ENCODE results near the gene TRIM37. TPM values are rescaled to one million over a fixed set of nuclear protein-coding genes. Genes with fewer than 3 reads are reported as not detected.

Gene TRIM37
- total RNA-seq, 1 donor = 26.0 TPM

DNA sequence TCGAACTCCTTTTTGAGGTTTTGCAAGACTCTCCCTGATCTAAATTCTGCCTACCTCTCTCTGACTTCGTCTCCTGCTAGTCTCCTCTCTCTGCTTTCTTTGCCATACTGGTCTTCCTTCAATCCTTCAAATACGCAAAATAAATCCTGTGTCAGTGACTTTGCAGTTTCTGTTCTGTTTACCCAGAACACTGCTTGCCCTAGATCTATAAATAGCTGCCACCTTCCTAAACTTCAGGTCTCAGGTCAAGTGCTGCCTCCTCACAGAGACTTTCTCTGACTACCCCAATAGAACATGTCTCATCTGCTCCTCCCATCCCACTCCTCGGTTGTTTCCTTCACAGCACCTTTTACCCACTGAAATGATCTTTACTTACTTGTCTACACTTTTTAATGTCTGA, 78.9 kb downstream of the TRIM37 start:
- Histone ChIP-seq H3K9me3 (ENCODE audit: low read depth, low read length) (no peaks in the 10 kb centered on the region), H3K27me3 (ENCODE audit: insufficient read depth, low read length) (no peaks in the 10 kb centered on the region), H3K4me1 (ENCODE audit: insufficient read depth, low read length) (peaks cover 7% of the 10 kb centered on the region), H3K4me3 (ENCODE audit: low read length) (no peak overlapping the region)

DNA sequence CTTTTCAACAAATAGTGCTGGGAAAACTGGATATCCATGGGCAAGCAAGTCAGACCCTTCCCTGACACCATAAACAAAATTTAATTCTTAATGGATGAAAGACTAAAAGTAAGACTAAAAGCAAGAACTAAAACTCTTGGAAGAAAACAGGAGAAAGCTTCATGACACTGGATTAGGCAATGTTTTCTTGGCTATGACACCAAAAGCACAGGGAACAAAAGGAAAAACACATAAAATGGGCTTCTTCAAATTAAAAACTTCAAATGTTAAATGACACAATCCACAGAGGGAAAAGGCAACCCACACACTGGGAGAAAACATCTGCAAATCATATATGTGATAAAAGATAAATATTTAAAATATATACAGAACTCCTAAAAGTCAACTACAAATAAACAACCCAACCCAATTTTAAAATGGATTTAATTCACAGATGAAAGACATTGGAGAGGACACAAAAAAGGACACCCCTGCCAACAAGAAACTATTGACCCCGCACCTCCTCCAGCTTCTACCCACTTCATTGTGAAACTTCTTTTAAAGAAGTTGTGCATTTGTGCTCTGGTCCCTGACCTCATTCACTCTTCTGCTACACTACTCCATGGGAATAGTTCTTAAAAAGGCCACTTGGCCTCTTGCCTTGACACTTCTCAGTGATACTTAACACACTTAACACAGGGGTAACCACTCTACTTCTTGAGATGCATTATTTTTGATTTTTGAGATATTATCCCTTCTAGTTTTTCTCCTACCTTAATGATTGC, 80.3 kb downstream of the TRIM37 start:
- H3K4me1 ChIP-seq (ENCODE audit: insufficient read depth, low read length) = peaks cover 7% of the 10 kb centered on the region
- H3K9me3 ChIP-seq (ENCODE audit: low read depth, low read length) = no peaks in the 10 kb centered on the region
- H3K4me3 ChIP-seq (ENCODE audit: low read length) = no peak overlapping the region
- no peaks in the 10 kb centered on the region for H3K27me3 ChIP-seq (ENCODE audit: insufficient read depth, low read length)

DNA sequence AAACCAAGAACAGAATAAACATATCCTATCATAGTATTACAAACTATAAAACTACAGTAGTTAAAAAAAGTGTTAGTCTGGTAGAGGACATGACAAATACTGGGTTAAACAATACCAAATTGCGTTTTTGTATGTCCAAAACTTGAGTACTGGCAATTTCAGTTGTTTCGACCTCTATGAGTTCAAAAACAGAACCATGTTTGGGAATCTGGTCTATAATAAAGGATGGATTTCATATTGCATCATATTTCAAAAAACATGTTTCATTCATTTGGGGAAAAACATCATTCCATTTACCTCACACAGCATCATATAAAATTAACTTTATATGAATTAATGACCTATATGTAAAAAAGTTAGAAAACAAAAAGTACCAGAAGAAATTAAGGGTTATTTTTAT, 81.8 kb downstream of the TRIM37 start:
- H3K4me3 ChIP-seq (ENCODE audit: low read length) = no peak overlapping the region

DNA sequence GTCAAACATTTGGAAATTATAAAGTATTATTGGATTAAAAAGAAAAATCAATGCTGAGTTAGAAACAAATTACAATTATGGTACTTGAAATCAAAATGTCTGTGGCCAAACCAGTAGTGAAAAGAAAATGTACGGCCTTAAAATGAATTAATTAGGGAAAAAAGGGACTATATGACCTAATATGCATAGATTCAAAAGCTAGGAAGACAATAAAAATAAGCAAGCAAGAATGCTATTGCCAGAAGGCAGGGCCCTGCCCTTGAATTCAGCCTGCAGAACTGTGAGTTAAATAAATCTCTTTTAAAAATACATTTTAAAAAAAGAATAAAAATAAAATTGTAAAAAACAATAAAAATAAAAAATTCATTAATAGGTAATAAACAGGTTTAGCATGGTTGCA, 88.7 kb downstream of the TRIM37 start:
- Histone ChIP-seq H3K4me3 (ENCODE audit: low read length) (no peak overlapping the region), H3K27me3 (ENCODE audit: insufficient read depth, low read length) (no peaks in the 10 kb centered on the region), H3K9me3 (ENCODE audit: low read depth, low read length) (no peaks in the 10 kb centered on the region), H3K4me1 (ENCODE audit: insufficient read depth, low read length) (no peaks in the 10 kb centered on the region)

More for the DNA sequence above, 81.8 kb downstream of the TRIM37 start:
- H3K9me3 ChIP-seq (ENCODE audit: low read depth, low read length) = no peaks in the 10 kb centered on the region
- no peaks in the 10 kb centered on the region for H3K27me3 ChIP-seq (ENCODE audit: insufficient read depth, low read length)
- H3K4me1 ChIP-seq (ENCODE audit: insufficient read depth, low read length) = peaks cover 7% of the 10 kb centered on the region

DNA sequence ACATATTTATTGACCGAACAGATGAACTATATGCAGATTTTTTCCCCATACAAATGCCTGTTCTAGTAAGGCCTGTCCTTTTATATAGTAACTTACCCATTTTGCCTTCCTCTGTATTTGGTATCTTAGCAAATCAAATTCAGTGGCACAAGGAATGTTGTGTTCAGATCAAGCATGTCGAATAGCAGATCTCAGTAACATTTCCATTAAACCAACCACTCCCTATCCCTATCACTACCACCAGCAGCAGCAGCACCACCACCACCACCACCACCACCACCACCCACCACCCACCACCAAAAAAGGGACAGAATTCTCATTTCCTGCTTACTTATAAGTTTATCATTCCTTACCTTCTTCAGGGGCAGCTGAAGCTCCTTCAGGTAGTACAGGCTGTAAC, 94.7 kb downstream of the TRIM37 start:
- H3K4me1 ChIP-seq (ENCODE audit: insufficient read depth, low read length) = no peaks in the 10 kb centered on the region
- no peaks in the 10 kb centered on the region for H3K9me3 ChIP-seq (ENCODE audit: low read depth, low read length)
- H3K4me3 ChIP-seq (ENCODE audit: low read length) = no peak overlapping the region
- H3K27me3 ChIP-seq (ENCODE audit: insufficient read depth, low read length) = no peaks in the 10 kb centered on the region

DNA sequence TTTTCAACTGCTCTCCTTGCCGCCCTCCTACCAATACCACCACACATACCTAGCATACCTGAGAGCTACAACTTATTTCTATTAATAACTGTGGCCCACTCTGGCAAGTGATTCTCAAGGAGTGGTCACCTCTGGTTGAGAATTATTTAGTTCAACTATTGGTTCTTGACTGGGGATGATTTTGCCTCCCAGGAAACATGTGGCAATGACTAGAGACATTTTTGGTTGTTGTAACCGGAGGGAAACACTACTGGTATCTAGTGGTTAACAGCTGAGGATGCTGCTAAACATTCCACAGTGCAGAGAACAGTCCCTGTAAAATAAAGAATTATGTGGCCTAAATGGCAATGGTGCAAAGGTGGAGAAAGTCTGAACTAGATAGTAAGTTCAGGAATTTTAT, 96.7 kb downstream of the TRIM37 start:
- H3K4me1 ChIP-seq (ENCODE audit: insufficient read depth, low read length) = no peaks in the 10 kb centered on the region
- no peaks in the 10 kb centered on the region for H3K9me3 ChIP-seq (ENCODE audit: low read depth, low read length)
- H3K4me3 ChIP-seq (ENCODE audit: low read length) = no peak overlapping the region
- H3K27me3 ChIP-seq (ENCODE audit: insufficient read depth, low read length) = no peaks in the 10 kb centered on the region

DNA sequence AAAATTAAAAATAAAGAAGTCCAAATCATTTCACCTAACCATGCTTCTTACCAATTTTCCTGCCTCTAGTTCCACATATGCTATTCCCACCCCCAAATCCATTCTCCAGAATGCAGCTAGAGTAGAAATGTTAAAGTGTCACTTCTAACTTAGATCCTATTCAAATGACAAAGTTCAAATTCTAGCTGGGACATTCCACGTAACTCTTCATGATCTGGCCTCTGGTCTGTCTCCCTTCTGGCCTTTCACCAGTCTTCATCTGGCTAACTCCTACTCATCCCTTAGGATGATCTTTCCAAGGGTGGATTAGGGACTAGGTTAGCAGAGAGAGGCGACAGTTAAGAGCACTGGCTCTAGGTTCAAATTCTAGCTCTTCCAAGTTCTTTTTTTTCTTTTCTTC, 97.9 kb downstream of the TRIM37 start:
- Histone ChIP-seq H3K27me3 (ENCODE audit: insufficient read depth, low read length) (no peaks in the 10 kb centered on the region), H3K9me3 (ENCODE audit: low read depth, low read length) (no peaks in the 10 kb centered on the region), H3K4me1 (ENCODE audit: insufficient read depth, low read length) (peaks cover 3% of the 10 kb centered on the region), H3K4me3 (ENCODE audit: low read length) (no peak overlapping the region)

DNA sequence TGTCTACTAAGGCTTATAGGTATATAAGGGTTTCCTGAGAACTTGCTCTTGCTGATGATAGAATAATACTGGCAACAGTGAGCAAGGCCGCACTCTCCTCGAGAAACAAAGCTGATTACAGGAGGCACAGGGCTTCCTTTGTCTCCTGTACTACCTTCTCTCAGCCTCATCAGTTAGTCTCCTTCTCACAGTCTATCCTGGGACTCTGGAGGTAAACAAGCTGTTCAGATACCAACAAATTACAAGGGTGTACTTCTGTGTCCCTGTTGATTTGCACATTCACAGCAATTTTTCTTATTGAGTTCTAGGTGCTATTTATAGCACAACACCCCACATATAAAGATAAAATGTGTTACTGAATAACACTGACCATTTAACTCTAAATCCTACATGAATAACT, 98.7 kb downstream of the TRIM37 start:
- Histone ChIP-seq H3K4me1 (ENCODE audit: insufficient read depth, low read length) (peaks cover 4% of the 10 kb centered on the region), H3K4me3 (ENCODE audit: low read length) (no peak overlapping the region), H3K27me3 (ENCODE audit: insufficient read depth, low read length) (no peaks in the 10 kb centered on the region), H3K9me3 (ENCODE audit: low read depth, low read length) (no peaks in the 10 kb centered on the region)

DNA sequence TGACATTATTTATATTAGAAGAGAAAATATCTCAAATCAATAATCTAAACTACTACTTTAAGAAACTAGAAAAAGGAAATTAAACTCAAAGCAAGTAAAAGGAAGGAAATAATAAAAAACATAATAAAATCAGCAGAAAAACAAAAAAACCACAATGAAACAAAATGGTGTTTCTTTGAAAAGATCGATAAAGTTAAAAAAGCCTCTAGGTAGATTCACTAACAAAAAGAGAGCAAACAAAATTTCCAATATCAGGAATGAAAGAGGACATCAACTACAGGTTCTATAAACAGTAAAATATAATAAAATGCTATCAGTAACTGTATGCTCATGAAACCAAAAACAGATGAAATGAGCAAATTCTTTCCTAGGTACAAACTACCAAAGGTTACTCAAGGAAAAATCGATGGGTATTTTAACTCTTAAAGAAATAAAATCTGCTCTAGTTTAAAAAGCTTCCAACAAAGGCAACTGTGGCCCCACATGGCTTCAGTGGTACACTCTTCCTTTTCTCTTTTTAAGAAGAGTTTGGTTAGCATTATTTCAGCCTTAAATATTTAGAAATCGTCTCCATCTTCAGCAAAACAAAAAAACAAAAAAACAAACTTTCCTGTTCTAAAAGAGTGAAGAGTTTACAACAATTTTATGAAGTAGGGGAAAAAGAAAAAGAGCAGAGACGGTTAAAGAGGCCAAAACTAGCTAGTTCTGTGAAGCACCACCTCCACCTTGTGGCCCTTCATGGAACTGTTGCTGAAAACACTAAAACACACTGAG, 102.2 kb downstream of the TRIM37 start:
- Histone ChIP-seq H3K4me1 (ENCODE audit: insufficient read depth, low read length) (peaks cover 34% of the 10 kb centered on the region), H3K9me3 (ENCODE audit: low read depth, low read length) (no peaks in the 10 kb centered on the region), H3K27me3 (ENCODE audit: insufficient read depth, low read length) (no peaks in the 10 kb centered on the region), H3K4me3 (ENCODE audit: low read length) (no peak overlapping the region)

DNA sequence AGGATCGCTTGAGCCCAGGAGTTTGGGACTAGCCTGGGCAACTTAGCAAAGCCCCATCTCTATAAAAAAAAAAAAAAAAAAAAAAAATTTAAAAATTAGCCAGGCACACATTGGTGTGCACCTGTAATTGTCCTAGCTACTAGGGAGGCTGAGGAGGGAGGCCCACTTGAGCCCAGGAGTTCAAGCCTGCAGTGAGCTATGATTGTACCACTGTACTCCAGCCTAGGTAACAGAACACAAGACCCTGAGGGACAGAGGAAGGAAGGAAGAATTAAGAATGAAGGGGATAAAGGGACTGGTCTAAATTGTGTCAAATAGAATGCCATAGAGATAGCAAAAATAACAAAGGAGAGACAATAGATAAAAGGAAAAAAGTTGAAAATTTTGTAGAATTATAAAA, 102.8 kb downstream of the TRIM37 start:
- Histone ChIP-seq H3K4me1 (ENCODE audit: insufficient read depth, low read length) (peaks cover 37% of the 10 kb centered on the region), H3K4me3 (ENCODE audit: low read length) (no peak overlapping the region), H3K27me3 (ENCODE audit: insufficient read depth, low read length) (no peaks in the 10 kb centered on the region), H3K9me3 (ENCODE audit: low read depth, low read length) (no peaks in the 10 kb centered on the region)

DNA sequence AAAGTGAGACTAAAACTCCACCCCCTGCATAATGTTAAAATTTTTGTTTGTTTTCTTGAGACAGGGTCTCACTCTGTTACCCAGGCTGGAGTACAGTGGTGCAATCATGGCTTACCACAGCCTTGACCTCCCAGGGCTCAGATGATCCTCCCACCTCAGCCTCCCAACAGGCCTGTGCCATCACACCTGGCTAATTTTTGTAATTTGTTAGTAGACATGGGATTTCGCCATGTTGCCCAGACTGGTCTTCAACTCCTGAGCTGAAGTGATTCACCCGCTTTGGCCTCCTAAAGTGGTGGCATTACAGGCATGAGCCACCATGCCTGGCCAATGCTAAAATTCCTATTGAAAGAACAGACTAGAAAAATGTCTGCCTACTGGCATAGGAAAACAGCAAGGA, 103.8 kb downstream of the TRIM37 start:
- H3K4me3 ChIP-seq (ENCODE audit: low read length) = no peak overlapping the region
- H3K4me1 ChIP-seq (ENCODE audit: insufficient read depth, low read length) = peaks cover 44% of the 10 kb centered on the region
- H3K9me3 ChIP-seq (ENCODE audit: low read depth, low read length) = no peaks in the 10 kb centered on the region
- H3K27me3 ChIP-seq (ENCODE audit: insufficient read depth, low read length) = no peaks in the 10 kb centered on the region

DNA sequence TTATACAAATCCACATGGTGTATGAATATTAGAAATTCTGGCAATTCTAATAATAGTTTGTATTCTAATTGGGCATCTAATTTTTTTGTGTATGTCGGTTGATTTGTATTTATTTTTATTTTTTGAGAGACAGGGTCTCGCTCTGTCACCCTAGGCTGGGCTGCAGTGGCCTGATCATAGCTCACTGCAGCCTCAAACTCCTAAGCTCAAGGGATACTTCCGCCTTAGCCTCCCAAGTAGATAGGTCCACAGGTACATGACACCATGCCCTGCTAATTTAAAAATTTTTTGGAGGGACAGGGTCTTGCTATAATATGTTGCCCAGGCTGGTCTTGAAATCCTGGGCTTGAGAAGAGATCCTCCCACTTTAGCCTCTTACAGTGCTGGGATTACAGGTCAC, 104.6 kb downstream of the TRIM37 start:
- H3K4me1 ChIP-seq (ENCODE audit: insufficient read depth, low read length) = peaks cover 51% of the 10 kb centered on the region
- no peaks in the 10 kb centered on the region for H3K9me3 ChIP-seq (ENCODE audit: low read depth, low read length)
- H3K4me3 ChIP-seq (ENCODE audit: low read length) = no peak overlapping the region
- H3K27me3 ChIP-seq (ENCODE audit: insufficient read depth, low read length) = no peaks in the 10 kb centered on the region

DNA sequence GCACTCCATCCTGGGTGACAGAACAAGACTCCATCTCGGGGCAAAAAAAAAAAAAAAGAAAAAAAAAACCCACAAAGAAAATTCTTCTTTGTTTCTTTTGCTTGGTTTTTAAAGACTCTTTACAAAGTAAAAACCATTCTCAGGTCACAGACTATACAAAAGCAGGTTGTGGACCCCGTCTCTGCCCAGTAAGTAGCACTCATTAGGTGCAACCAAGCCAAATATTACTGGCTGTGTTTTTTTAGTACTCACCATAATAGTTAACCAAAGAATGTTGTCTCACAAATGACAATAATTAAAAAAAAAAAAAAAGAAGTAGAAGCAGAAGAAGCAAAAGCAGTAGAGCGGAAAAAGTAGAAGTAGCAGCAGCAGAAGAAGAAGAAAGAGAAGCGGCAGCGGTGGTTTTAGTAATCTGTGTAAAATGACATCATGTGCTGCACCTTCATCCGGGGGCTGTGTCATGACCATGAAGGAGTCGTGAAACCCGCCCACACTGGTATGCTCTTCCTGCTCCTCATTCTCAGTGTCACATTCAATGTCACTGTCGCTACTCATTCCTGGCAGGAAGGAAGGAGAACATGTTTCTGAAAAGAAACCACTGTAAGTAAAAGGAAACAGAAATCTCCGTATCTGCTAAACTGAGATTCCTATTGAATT, 105.4 kb downstream of the TRIM37 start:
- H3K9me3 ChIP-seq (ENCODE audit: low read depth, low read length) = no peaks in the 10 kb centered on the region
- peak overlapping the region; percentile 14 for H3K4me3 ChIP-seq (ENCODE audit: low read length)
- H3K4me1 ChIP-seq (ENCODE audit: insufficient read depth, low read length) = peaks cover 58% of the 10 kb centered on the region
- H3K27me3 ChIP-seq (ENCODE audit: insufficient read depth, low read length) = no peaks in the 10 kb centered on the region

DNA sequence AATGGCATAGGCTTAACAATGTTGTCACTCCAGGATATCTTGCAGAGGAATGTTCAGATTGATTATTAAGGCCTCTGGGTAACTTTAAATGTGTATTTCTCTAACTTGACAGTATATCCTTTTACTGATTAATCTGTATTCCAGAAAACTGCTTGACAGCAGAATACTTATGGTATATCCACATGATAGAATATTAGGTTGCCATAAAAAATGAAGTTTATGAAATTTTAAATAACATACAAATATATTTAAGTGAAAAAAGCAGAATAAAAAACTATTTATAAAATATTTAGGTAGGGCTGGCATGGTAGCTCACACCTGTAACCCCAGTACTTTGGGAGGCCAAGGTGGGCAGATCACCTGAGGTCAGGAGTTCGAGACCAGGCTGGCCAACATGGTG, 106.7 kb downstream of the TRIM37 start:
- Histone ChIP-seq H3K4me1 (ENCODE audit: insufficient read depth, low read length) (peaks cover 70% of the 10 kb centered on the region), H3K27me3 (ENCODE audit: insufficient read depth, low read length) (no peaks in the 10 kb centered on the region), H3K4me3 (ENCODE audit: low read length) (no peak overlapping the region), H3K9me3 (ENCODE audit: low read depth, low read length) (no peaks in the 10 kb centered on the region)

DNA sequence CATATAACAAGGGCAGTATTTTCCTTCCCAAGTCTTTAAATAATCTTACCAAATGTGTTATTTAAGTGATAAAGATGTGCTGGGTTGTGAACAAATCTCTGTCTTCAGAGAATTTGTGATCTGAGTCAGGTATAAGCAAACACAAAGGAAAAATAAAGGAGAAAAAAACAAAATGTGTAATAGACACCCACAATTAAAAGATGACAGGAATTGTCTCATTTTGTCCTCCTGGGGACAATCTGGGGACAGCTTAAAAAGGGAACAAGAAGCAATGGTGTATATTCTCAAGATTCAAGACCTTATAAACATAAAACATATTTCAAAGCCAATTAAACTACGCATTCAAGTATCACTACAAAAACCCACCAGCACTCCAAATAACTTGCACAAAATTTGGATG, 107.2 kb downstream of the TRIM37 start:
- Histone ChIP-seq H3K27me3 (ENCODE audit: insufficient read depth, low read length) (no peaks in the 10 kb centered on the region), H3K9me3 (ENCODE audit: low read depth, low read length) (no peaks in the 10 kb centered on the region), H3K4me3 (ENCODE audit: low read length) (no peak overlapping the region), H3K4me1 (ENCODE audit: insufficient read depth, low read length) (peaks cover 71% of the 10 kb centered on the region)

Measured in mononuclear cell (primary cell).